ENCODE data around the gene TMEM234. TPM values are rescaled to one million over a fixed set of nuclear protein-coding genes. Genes with fewer than 3 reads are reported as not detected.
A peak's percentile ranks its signal among the peaks of the same experiment; 100 is the strongest.

The TMEM234 gene
- polyA plus RNA-seq, 2 donors, result 10.4 to 15.6 TPM

DNA sequence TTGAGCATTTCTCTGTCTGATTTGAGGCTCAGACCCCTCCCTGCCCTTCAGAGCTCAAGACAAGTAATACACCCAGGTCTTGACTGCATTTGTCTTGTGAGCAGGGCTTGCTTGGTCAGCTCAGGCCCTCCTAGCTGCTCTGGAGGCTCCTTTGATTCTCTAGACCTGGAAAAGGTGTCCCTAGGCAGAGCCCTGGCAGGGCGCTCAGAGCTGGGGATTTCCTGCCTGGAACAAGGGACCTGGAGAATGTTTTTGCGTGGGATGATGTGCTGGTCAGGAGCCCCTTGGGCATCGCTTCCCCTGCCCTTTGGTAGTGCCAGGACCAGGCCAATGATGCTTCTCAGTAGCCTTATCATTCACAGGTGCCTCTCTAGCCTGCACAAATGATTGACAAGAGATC, 26.6 kb downstream of the TMEM234 start:
- H3K27ac ChIP-seq (ENCODE audit: low read depth in 2 of 2, low read length in 1 of 2), result no peak overlapping the region
- WGBS, 2 donors, result 82 to 84% methylated on average over 3 of the region's 3 CpGs
- peaks cover 31 to 58% of the 10 kb centered on the region in 2 donors for H3K36me3 ChIP-seq (ENCODE audit: control insufficient read depth in 2 of 2, insufficient read depth in 2 of 2, low read length in 1 of 2)
- peaks cover 5 to 7% of the 10 kb centered on the region in 2 donors for H3K4me1 ChIP-seq (ENCODE audit: control insufficient read depth in 2 of 2, insufficient read depth in 2 of 2, low read length in 1 of 2)
- H3K4me3 ChIP-seq (ENCODE audit: low read depth in 1 of 2, low read length in 2 of 2), result no peak overlapping the region
- H3K27me3 ChIP-seq (ENCODE audit: control insufficient read depth in 1 of 2, insufficient read depth in 2 of 2, low read length in 2 of 2), result no peaks in the 10 kb centered on the region
- H3K9me3 ChIP-seq (ENCODE audit: control insufficient read depth in 2 of 2, insufficient read depth in 1 of 2, low read depth in 1 of 2, low read length in 1 of 2), result no peaks in the 10 kb centered on the region

DNA sequence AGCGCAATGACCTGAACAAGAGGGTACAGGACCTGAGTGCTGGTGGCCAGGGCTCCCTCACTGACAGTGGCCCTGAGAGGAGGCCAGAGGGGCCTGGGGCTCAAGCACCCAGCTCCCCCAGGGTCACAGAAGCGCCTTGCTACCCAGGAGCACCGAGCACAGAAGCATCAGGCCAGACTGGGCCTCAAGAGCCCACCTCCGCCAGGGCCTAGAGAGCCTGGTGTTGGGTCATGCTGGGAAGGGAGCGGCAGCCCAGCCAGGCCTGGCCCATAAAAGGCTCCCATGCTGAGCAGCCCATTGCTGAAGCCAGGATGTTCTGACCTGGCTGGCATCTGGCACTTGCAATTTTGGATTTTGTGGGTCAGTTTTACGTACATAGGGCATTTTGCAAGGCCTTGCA, 27.2 kb downstream of the TMEM234 start:
- no peak overlapping the region for H3K27ac ChIP-seq (ENCODE audit: low read depth in 2 of 2, low read length in 1 of 2)
- no peak overlapping the region for H3K4me3 ChIP-seq (ENCODE audit: low read depth in 1 of 2, low read length in 2 of 2)
- H3K36me3 ChIP-seq (ENCODE audit: control insufficient read depth in 2 of 2, insufficient read depth in 2 of 2, low read length in 1 of 2), result peaks cover 36 to 63% of the 10 kb centered on the region in 2 donors
- H3K4me1 ChIP-seq (ENCODE audit: control insufficient read depth in 2 of 2, insufficient read depth in 2 of 2, low read length in 1 of 2), result peaks cover 5 to 7% of the 10 kb centered on the region in 2 donors
- H3K27me3 ChIP-seq (ENCODE audit: control insufficient read depth in 1 of 2, insufficient read depth in 2 of 2, low read length in 2 of 2), result no peaks in the 10 kb centered on the region
- 96 to 98% methylated on average over 6 of the region's 6 CpGs for WGBS, 2 donors
- H3K9me3 ChIP-seq (ENCODE audit: control insufficient read depth in 2 of 2, insufficient read depth in 1 of 2, low read depth in 1 of 2, low read length in 1 of 2), result no peaks in the 10 kb centered on the region

DNA sequence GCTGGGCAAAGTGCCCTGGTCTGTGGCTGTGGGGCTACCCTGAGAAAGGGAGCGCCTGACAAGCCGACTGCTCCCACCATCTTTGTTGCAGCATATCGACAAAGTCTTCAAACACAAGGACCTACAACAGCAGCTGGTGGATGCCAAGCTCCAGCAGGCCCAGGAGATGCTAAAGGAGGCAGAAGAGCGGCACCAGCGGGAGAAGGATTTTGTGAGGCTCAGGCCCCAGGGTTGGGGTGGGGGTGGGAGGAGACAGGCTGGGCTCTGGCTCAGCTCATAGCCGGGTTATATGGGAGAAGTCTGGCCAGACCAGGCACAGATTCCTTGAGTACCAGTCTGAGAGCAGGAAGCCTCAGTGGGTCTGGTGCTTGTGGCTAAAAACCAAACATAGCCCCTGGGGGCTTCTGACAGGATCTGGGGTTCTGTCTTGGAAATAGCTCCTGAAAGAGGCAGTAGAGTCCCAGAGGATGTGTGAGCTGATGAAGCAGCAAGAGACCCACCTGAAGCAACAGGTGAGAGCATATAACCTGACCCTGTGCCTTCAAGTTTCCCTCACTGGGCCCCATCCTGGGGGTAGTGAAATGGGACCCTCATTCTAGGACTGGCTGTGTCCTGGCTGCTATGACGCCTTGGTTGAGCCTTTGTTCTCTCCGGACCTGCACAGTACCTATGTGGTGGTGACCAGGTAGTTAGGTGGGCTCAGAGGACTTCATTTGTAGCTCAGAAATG, 29.8 kb downstream of the TMEM234 start:
- peaks cover 44 to 76% of the 10 kb centered on the region in 2 donors for H3K36me3 ChIP-seq (ENCODE audit: control insufficient read depth in 2 of 2, insufficient read depth in 2 of 2, low read length in 1 of 2)
- 92 to 93% methylated on average over 8 of the region's 8 CpGs for WGBS, 2 donors
- H3K27ac ChIP-seq (ENCODE audit: low read depth in 2 of 2, low read length in 1 of 2), result no peak overlapping the region
- H3K4me1 ChIP-seq (ENCODE audit: control insufficient read depth in 2 of 2, insufficient read depth in 2 of 2, low read length in 1 of 2), result peaks cover 0 to 3% of the 10 kb centered on the region in 2 donors
- no peaks in the 10 kb centered on the region for H3K27me3 ChIP-seq (ENCODE audit: control insufficient read depth in 1 of 2, insufficient read depth in 2 of 2, low read length in 2 of 2)
- no peak overlapping the region for H3K4me3 ChIP-seq (ENCODE audit: low read depth in 1 of 2, low read length in 2 of 2)
- no peaks in the 10 kb centered on the region for H3K9me3 ChIP-seq (ENCODE audit: control insufficient read depth in 2 of 2, insufficient read depth in 1 of 2, low read depth in 1 of 2, low read length in 1 of 2)

DNA sequence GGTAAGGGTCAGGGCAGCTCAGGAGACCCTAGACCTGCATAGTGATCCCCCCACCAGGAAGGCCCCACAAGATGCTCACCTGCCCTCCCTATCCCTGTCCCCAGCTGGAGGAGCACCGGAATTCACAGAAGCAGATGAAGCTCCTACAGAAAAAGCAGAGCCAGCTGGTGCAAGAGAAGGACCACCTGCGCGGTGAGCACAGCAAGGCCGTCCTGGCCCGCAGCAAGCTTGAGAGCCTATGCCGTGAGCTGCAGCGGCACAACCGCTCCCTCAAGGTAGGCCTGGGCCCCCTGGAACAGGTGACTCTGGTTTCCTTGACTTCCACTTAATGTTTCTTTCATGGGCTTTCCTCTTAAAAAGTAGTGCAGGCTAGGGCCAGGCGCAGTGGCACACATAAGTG, 34.3 kb downstream of the TMEM234 start:
- Histone ChIP-seq H3K27me3 (ENCODE audit: control insufficient read depth in 1 of 2, insufficient read depth in 2 of 2, low read length in 2 of 2) (no peaks in the 10 kb centered on the region), H3K4me1 (ENCODE audit: control insufficient read depth in 2 of 2, insufficient read depth in 2 of 2, low read length in 1 of 2) (no peaks in the 10 kb centered on the region), H3K36me3 (ENCODE audit: control insufficient read depth in 2 of 2, insufficient read depth in 2 of 2, low read length in 1 of 2) (peaks cover 33 to 52% of the 10 kb centered on the region in 2 donors), H3K9me3 (ENCODE audit: control insufficient read depth in 2 of 2, insufficient read depth in 1 of 2, low read depth in 1 of 2, low read length in 1 of 2) (no peaks in the 10 kb centered on the region), H3K4me3 (ENCODE audit: low read depth in 1 of 2, low read length in 2 of 2) (no peak overlapping the region), H3K27ac (ENCODE audit: low read depth in 2 of 2, low read length in 1 of 2) (no peak overlapping the region)
- 95 to 97% methylated on average over 9 of the region's 9 CpGs for WGBS, 2 donors

DNA sequence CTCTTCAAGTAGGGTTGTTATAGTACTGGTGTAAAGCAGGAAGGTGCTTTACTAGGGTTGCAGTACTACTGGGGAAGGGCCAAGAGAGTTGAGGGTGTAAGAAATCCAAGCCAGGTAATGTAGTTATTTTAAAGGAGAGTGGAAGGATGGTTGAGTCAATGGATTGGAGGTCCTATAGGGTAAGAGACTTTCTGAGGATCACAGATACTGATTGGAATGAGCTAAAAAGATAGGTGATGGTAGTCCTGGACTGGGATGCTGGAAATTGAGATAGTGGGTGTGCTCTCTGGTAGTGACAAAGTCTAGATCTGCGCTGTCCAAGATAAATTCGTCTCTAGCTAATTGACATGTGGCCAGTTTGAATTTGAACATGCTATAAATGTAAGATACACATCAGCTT, 35.7 kb downstream of the TMEM234 start:
- Histone ChIP-seq H3K27me3 (ENCODE audit: control insufficient read depth in 1 of 2, insufficient read depth in 2 of 2, low read length in 2 of 2) (no peaks in the 10 kb centered on the region), H3K4me3 (ENCODE audit: low read depth in 1 of 2, low read length in 2 of 2) (no peak overlapping the region), H3K27ac (ENCODE audit: low read depth in 2 of 2, low read length in 1 of 2) (no peak overlapping the region), H3K36me3 (ENCODE audit: control insufficient read depth in 2 of 2, insufficient read depth in 2 of 2, low read length in 1 of 2) (peaks cover 23 to 42% of the 10 kb centered on the region in 2 donors), H3K9me3 (ENCODE audit: control insufficient read depth in 2 of 2, insufficient read depth in 1 of 2, low read depth in 1 of 2, low read length in 1 of 2) (no peaks in the 10 kb centered on the region), H3K4me1 (ENCODE audit: control insufficient read depth in 2 of 2, insufficient read depth in 2 of 2, low read length in 1 of 2) (peaks cover 0 to 5% of the 10 kb centered on the region in 2 donors)
- WGBS, 2 donors, result 90 to 91% methylated on average over 2 of the region's 2 CpGs

DNA sequence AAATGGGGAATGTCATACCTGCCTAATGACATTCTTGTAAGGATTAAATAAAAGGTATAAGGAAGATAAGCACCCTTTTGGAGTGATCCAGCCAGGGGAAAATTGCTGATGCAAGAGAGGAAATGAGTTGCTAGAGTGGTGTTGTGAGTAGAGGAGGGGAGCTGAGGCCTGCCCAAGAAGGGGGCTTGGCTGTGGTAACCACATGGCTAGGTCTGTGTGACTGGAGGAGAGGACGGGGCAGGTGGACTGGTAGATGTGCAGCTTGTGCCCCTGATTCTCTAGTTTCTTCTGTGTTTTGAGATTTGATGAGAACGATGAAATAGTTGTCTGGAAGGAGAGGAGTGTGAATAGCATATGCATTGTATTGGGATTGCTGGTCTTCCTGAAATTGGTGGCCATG, 36.1 kb downstream of the TMEM234 start:
- Histone ChIP-seq H3K27me3 (ENCODE audit: control insufficient read depth in 1 of 2, insufficient read depth in 2 of 2, low read length in 2 of 2) (no peaks in the 10 kb centered on the region), H3K4me1 (ENCODE audit: control insufficient read depth in 2 of 2, insufficient read depth in 2 of 2, low read length in 1 of 2) (peaks cover 0 to 9% of the 10 kb centered on the region in 2 donors), H3K9me3 (ENCODE audit: control insufficient read depth in 2 of 2, insufficient read depth in 1 of 2, low read depth in 1 of 2, low read length in 1 of 2) (no peaks in the 10 kb centered on the region), H3K4me3 (ENCODE audit: low read depth in 1 of 2, low read length in 2 of 2) (no peak overlapping the region), H3K27ac (ENCODE audit: low read depth in 2 of 2, low read length in 1 of 2) (no peak overlapping the region), H3K36me3 (ENCODE audit: control insufficient read depth in 2 of 2, insufficient read depth in 2 of 2, low read length in 1 of 2) (peaks cover 23 to 42% of the 10 kb centered on the region in 2 donors)
- WGBS, 2 donors, result 91 to 94% methylated on average over 2 of the region's 2 CpGs

- no peak overlapping the region for H3K27ac ChIP-seq (ENCODE audit: low read depth in 2 of 2, low read length in 1 of 2)
- peaks cover 0 to 10% of the 10 kb centered on the region in 2 donors for H3K4me1 ChIP-seq (ENCODE audit: control insufficient read depth in 2 of 2, insufficient read depth in 2 of 2, low read length in 1 of 2)
- H3K9me3 ChIP-seq (ENCODE audit: control insufficient read depth in 2 of 2, insufficient read depth in 1 of 2, low read depth in 1 of 2, low read length in 1 of 2), result no peaks in the 10 kb centered on the region
- H3K36me3 ChIP-seq (ENCODE audit: control insufficient read depth in 2 of 2, insufficient read depth in 2 of 2, low read length in 1 of 2), result peaks cover 13 to 32% of the 10 kb centered on the region in 2 donors
- no peaks in the 10 kb centered on the region for H3K27me3 ChIP-seq (ENCODE audit: control insufficient read depth in 1 of 2, insufficient read depth in 2 of 2, low read length in 2 of 2)
- no peak overlapping the region for H3K4me3 ChIP-seq (ENCODE audit: low read depth in 1 of 2, low read length in 2 of 2)
These were observed 37.5 kb downstream of the TMEM234 start for GRCh38 chr1:32184650-32185049.

DNA sequence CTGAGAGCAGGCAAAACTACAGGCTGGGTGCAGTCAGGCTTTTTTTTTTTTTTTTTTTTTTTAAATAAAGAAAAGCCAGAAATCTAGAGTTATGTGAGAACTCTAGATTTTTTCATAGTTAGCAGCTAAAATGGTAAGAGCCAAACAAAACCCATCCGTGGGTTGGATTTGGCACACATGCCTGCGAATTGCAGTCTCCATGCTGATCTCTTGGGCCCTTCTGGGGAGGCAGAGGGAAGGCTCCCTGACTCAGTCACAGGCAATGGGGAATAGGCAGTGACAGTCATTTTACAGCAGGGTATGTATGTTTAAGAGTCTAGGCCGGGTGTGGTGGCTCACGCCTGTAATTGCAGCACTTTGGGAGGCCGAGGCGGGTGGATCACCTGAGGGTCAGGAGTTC, 40.1 kb downstream of the TMEM234 start:
- WGBS, 2 donors, result 73 to 75% methylated on average over 6 of the region's 6 CpGs
- Histone ChIP-seq H3K4me3 (ENCODE audit: low read depth in 1 of 2, low read length in 2 of 2) (no peak overlapping the region), H3K36me3 (ENCODE audit: control insufficient read depth in 2 of 2, insufficient read depth in 2 of 2, low read length in 1 of 2) (peaks cover 7 to 15% of the 10 kb centered on the region in 2 donors), H3K9me3 (ENCODE audit: control insufficient read depth in 2 of 2, insufficient read depth in 1 of 2, low read depth in 1 of 2, low read length in 1 of 2) (no peaks in the 10 kb centered on the region), H3K4me1 (ENCODE audit: control insufficient read depth in 2 of 2, insufficient read depth in 2 of 2, low read length in 1 of 2) (peaks cover 0 to 10% of the 10 kb centered on the region in 2 donors), H3K27ac (ENCODE audit: low read depth in 2 of 2, low read length in 1 of 2) (peak overlapping the region in 1 of 2 donors; percentile 30), H3K27me3 (ENCODE audit: control insufficient read depth in 1 of 2, insufficient read depth in 2 of 2, low read length in 2 of 2) (no peaks in the 10 kb centered on the region)

DNA sequence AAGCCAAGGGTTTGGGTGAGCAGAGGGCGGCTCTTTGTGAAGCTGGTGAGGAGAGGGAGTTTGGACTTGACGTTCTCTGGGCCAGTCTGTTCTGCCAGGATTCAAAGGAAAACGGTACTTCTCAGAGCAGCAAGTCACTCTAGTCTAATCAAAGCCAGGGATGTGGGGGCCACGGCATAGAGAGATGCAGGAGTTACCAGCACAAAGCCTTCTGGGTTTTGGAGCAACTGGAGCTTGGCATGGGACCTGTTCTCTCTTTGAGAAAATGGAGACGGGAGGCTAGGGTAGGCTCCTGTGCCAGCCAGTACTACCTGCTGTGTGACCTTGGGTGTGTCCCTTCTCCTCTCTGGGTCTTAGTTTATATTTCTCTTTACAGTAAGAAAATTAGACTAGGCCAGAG, 40.6 kb downstream of the TMEM234 start:
- 61 to 77% methylated on average over 5 of the region's 5 CpGs for WGBS, 2 donors
- peak overlapping the region in 1 of 2 donors; percentile 15 for H3K27ac ChIP-seq (ENCODE audit: low read depth in 2 of 2, low read length in 1 of 2)
- H3K27me3 ChIP-seq (ENCODE audit: control insufficient read depth in 1 of 2, insufficient read depth in 2 of 2, low read length in 2 of 2), result no peaks in the 10 kb centered on the region
- H3K36me3 ChIP-seq (ENCODE audit: control insufficient read depth in 2 of 2, insufficient read depth in 2 of 2, low read length in 1 of 2), result peaks cover 7 to 15% of the 10 kb centered on the region in 2 donors
- no peaks in the 10 kb centered on the region for H3K9me3 ChIP-seq (ENCODE audit: control insufficient read depth in 2 of 2, insufficient read depth in 1 of 2, low read depth in 1 of 2, low read length in 1 of 2)
- H3K4me1 ChIP-seq (ENCODE audit: control insufficient read depth in 2 of 2, insufficient read depth in 2 of 2, low read length in 1 of 2), result peaks cover 0 to 10% of the 10 kb centered on the region in 2 donors
- H3K4me3 ChIP-seq (ENCODE audit: low read depth in 1 of 2, low read length in 2 of 2), result no peak overlapping the region

DNA sequence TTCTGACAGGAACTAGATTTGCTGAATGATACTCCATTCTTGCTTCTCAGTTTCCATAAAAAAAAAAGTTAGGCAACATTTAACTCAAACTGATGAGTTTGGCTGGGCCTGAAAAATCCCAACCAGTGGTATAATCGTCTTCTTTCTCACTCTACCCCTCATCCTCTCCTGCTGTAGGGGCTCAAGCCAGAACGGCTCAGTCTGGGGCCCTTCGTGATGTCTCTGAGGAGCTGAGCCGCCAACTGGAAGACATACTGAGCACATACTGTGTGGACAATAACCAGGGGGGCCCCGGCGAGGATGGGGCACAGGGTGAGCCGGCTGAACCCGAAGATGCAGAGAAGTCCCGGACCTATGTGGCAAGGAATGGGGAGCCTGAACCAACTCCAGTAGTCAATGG, 41.1 kb downstream of the TMEM234 start:
- Histone ChIP-seq H3K36me3 (ENCODE audit: control insufficient read depth in 2 of 2, insufficient read depth in 2 of 2, low read length in 1 of 2) (peaks cover 7 to 13% of the 10 kb centered on the region in 2 donors), H3K27ac (ENCODE audit: low read depth in 2 of 2, low read length in 1 of 2) (peak overlapping the region; percentile 41 to 54), H3K4me3 (ENCODE audit: low read depth in 1 of 2, low read length in 2 of 2) (peak overlapping the region in 1 of 2 donors; percentile 54), H3K27me3 (ENCODE audit: control insufficient read depth in 1 of 2, insufficient read depth in 2 of 2, low read length in 2 of 2) (no peaks in the 10 kb centered on the region), H3K4me1 (ENCODE audit: control insufficient read depth in 2 of 2, insufficient read depth in 2 of 2, low read length in 1 of 2) (peaks cover 0 to 10% of the 10 kb centered on the region in 2 donors), H3K9me3 (ENCODE audit: control insufficient read depth in 2 of 2, insufficient read depth in 1 of 2, low read depth in 1 of 2, low read length in 1 of 2) (no peaks in the 10 kb centered on the region)
- 61% methylated on average over 9 of the region's 9 CpGs for WGBS, 2 donors

All from esophagus (tissue), 2 donors.